Keratinocyte (primary cell): ENCODE results near the gene SMOC1.

ENCODE experiments used
- CTCF ChIP-seq, 3 experiments: IDR thresholded peaks in 1 of 3; conservative IDR thresholded peaks in 1 of 3; optimal IDR thresholded peaks in 1 of 3; 2 replicates in 2 of 3; 3 replicates in 1 of 3; pipeline versions ENCODE3 to v1.5.1; 2011; ENCODE audit warnings: low read length in 3 of 3, mild to moderate bottlenecking in 3 of 3, moderate library complexity in 2 of 3, control low read depth in 1 of 3, inconsistent platforms in 1 of 3; ENCODE audit not compliant: insufficient read depth in 2 of 3; ENCODE audit errors: extremely low read depth in 1 of 3
- EZH2 ChIP-seq: IDR thresholded peaks from one replicate; pipeline ENCODE4 v1.6.1; 2012; ENCODE audit warnings: inconsistent platforms, mild to moderate bottlenecking, low read length, moderate library complexity

- TF ChIP-seq CTCF (optimal IDR thresholded peaks at IDR 0.05 in 1 of 3, IDR thresholded peaks at IDR 0.05 in 1 of 3, conservative IDR thresholded peaks at IDR 0.05 in 1 of 3; ENCODE audit: extremely low read depth in 1 of 3, insufficient read depth in 2 of 3, low read length in 3 of 3) (no peak), EZH2 (no peak)
Measured at GRCh38 chr14:69973846-69974245, 94.6 kb downstream of the SMOC1 start.
